CD14-positive monocyte (primary cell): ENCODE measurements around the gene MACROH2A1. TPM values are rescaled to one million over a fixed set of nuclear protein-coding genes. Genes with fewer than 3 reads are reported as not detected.

ENCODE experiments used
- DNase-seq, 3 donors: peaks; one replicate each; pipeline ENCODE4 v3.0.0-alpha.2; 2011 to 2022
- H2AFZ ChIP-seq: 2 replicates; pipeline ENCODE4 v1.6.0; 2012; ENCODE audit warnings: mild to moderate bottlenecking, low read depth, low read length, inconsistent platforms; ENCODE audit not compliant: insufficient read depth, poor library complexity, severe bottlenecking
- H3K27ac ChIP-seq, 2 donors: 1 replicate in 1 of 2; 2 replicates in 1 of 2; pipeline ENCODE4 v1.5.1; 2012 to 2013; ENCODE audit warnings: low read length in 2 of 2, control low read depth in 1 of 2, inconsistent platforms in 1 of 2, low read depth in 1 of 2, mild to moderate bottlenecking in 1 of 2
- H3K27me3 ChIP-seq, 2 donors: one replicate each; pipeline versions ENCODE4 v1.6.0 to v1.6.1; 2011 to 2013; ENCODE audit warnings: low read length in 2 of 2; ENCODE audit not compliant: control insufficient read depth in 2 of 2, insufficient read depth in 2 of 2
- H3K36me3 ChIP-seq, 2 donors: replicated peaks in 1 of 2; 1 replicate in 1 of 2; 2 replicates in 1 of 2; pipeline versions ENCODE4 v1.5.1 to v1.6.1; 2012 to 2013; ENCODE audit warnings: low read length in 2 of 2, control low read depth in 1 of 2, inconsistent platforms in 1 of 2, mild to moderate bottlenecking in 1 of 2; ENCODE audit not compliant: insufficient read depth in 2 of 2, control insufficient read depth in 1 of 2
- H3K4me1 ChIP-seq, 2 donors: 1 replicate in 1 of 2; 2 replicates in 1 of 2; pipeline versions ENCODE4 v1.5.1 to v1.6.1; 2012 to 2013; ENCODE audit warnings: low read length in 2 of 2, control low read depth in 1 of 2, inconsistent platforms in 1 of 2, mild to moderate bottlenecking in 1 of 2, moderate library complexity in 1 of 2; ENCODE audit not compliant: insufficient read depth in 2 of 2, control insufficient read depth in 1 of 2
- H3K4me2 ChIP-seq: replicated peaks from 2 replicates; pipeline ENCODE3; 2012; ENCODE audit warnings: low read length, moderate library complexity, mild to moderate bottlenecking; ENCODE audit not compliant: poor library complexity, severe bottlenecking; ENCODE audit errors: extremely low read depth
- H3K4me3 ChIP-seq, 3 experiments: fragments of 200-600 bp in 1 of 3; sonication (generic) in 1 of 3; replicated peaks in 1 of 3; 1 replicate in 2 of 3; 2 replicates in 1 of 3; pipeline ENCODE4 v1.5.1; 2011 to 2013; ENCODE audit warnings: low read length in 3 of 3, mild to moderate bottlenecking in 3 of 3, control low read depth in 2 of 3, low read depth in 2 of 3, inconsistent platforms in 1 of 3, moderate library complexity in 1 of 3
- H3K79me2 ChIP-seq: 2 replicates; pipeline ENCODE4 v1.6.0; 2012; ENCODE audit warnings: mild to moderate bottlenecking, control low read depth, inconsistent platforms, low read length, moderate library complexity; ENCODE audit not compliant: insufficient read depth
- H3K9ac ChIP-seq: 2 replicates; pipeline ENCODE4 v1.6.0; 2017; ENCODE audit warnings: low read length, mild to moderate bottlenecking; ENCODE audit not compliant: insufficient read depth, poor library complexity, severe bottlenecking
- H3K9me3 ChIP-seq, 2 donors: replicated peaks in 1 of 2; 1 replicate in 1 of 2; 2 replicates in 1 of 2; pipeline versions ENCODE4 v1.5.1 to v1.6.1; 2012 to 2013; ENCODE audit warnings: low read length in 2 of 2, control low read depth in 1 of 2; ENCODE audit not compliant: control insufficient read depth in 1 of 2, insufficient read depth in 1 of 2
- H4K20me1 ChIP-seq: 2 replicates; pipeline ENCODE4 v1.6.0; 2012; ENCODE audit warnings: mild to moderate bottlenecking, low read length, control low read depth, moderate library complexity; ENCODE audit not compliant: insufficient read depth
- H3K27ac Mint-ChIP-seq, 7 donors: one replicate each; pipeline ENCODE4 v1.8.0; 2020; ENCODE audit warnings: mild to moderate bottlenecking in 7 of 7, mixed read lengths in 7 of 7, moderate library complexity in 6 of 7, inconsistent platforms in 2 of 7
- H3K27me3 Mint-ChIP-seq, 3 donors: one replicate each; pipeline ENCODE4 v1.8.0; 2021 to 2022; ENCODE audit warnings: low read depth in 3 of 3, mild to moderate bottlenecking in 3 of 3, mixed read lengths in 3 of 3, moderate library complexity in 3 of 3, inconsistent platforms in 1 of 3
- H3K36me3 Mint-ChIP-seq, 2 donors: one replicate each; pipeline ENCODE4 v1.8.0; 2020; ENCODE audit warnings: mixed read lengths in 2 of 2, inconsistent platforms in 1 of 2, mild to moderate bottlenecking in 1 of 2
- H3K4me1 Mint-ChIP-seq: one replicate; pipeline ENCODE4 v1.8.0; 2020; ENCODE audit warnings: mild to moderate bottlenecking, mixed read lengths
- H3K4me3 Mint-ChIP-seq, 2 donors: one replicate each; pipeline ENCODE4 v1.8.0; 2020; ENCODE audit warnings: mild to moderate bottlenecking in 2 of 2, mixed read lengths in 2 of 2, moderate library complexity in 1 of 2
- H3K9me3 Mint-ChIP-seq, 7 donors: one replicate each; pipeline ENCODE4 v1.8.0; 2020 to 2022; ENCODE audit warnings: mixed read lengths in 7 of 7, mild to moderate bottlenecking in 6 of 7, moderate library complexity in 6 of 7, inconsistent platforms in 2 of 7
- CTCF ChIP-seq: fragments of 200-600 bp; IDR thresholded peaks from one replicate; pipeline ENCODE4 v1.8.0; 2022; ENCODE audit warnings: antibody characterized with exemption, mild to moderate bottlenecking
- WGBS: methylation state at CpG from one replicate; pipeline ENCODE4 v1.1.5; 2013; ENCODE audit warnings: missing lambda C conversion rate; ENCODE audit not compliant: insufficient coverage; 5-methylcytosine and 5-hydroxymethylcytosine counted together
- intact Hi-C, 2 donors: fragments of 100-400 bp; cut with micrococcal nuclease; formaldehyde crosslinking; loops; one replicate each; pipeline versions ENCODE4 v1.15.0 to v1.15.1; 2023
- polyA plus RNA-seq, 3 donors: library from polyadenylated mRNA; depleted of rRNA in 1 of 3; unstranded in 2 of 3; stranded (reverse) in 1 of 3; fragments of 300-500 nt in 2 of 3; fragments of >200 nt in 1 of 3; fragmentation: Illumina TruSeq in 2 of 3; gene quantifications; 1 replicate in 2 of 3; 2 replicates in 1 of 3; pipeline ENCODE4 v1.2.3, GENCODE V29; 2012 to 2021

The MACROH2A1 gene
- polyA plus RNA-seq, 3 donors: 352 to 443 (median 440) TPM

GRCh38 chr5:135405082-135405481 is 6.1 kb upstream of the MACROH2A1 start:
- no peaks in the 10 kb centered on the region for H4K20me1 ChIP-seq
- H3K27ac ChIP-seq: no peak overlapping the region
- peaks cover 10% of the 10 kb centered on the region for H3K4me1 Mint-ChIP-seq
- no peak overlapping the region for H2AFZ ChIP-seq
- no peaks in the 10 kb centered on the region for H3K27me3 ChIP-seq
- no peak overlapping the region for H3K4me2 ChIP-seq
- H3K4me1 ChIP-seq: peaks cover 8% of the 10 kb centered on the region in 2 donors
- intact Hi-C loops: no loop called here
- TF ChIP-seq CTCF: no peak
- DNase-seq: no peak
- peaks cover 0 to 10% (median 5%) of the 10 kb centered on the region in 7 donors for H3K9me3 Mint-ChIP-seq
- H3K79me2 ChIP-seq: peaks cover 13% of the 10 kb centered on the region
- no peak overlapping the region for H3K27ac Mint-ChIP-seq
- WGBS: no CpG with 5 or more reads among the region's 2 CpGs
- no peak overlapping the region for H3K4me3 Mint-ChIP-seq
- H3K27me3 Mint-ChIP-seq: no peaks in the 10 kb centered on the region
- no peaks in the 10 kb centered on the region for H3K36me3 ChIP-seq
- no peak overlapping the region for H3K9ac ChIP-seq
- H3K36me3 Mint-ChIP-seq: peaks cover 0 to 3% of the 10 kb centered on the region in 2 donors
- no peak overlapping the region for H3K4me3 ChIP-seq
- no peaks in the 10 kb centered on the region for H3K9me3 ChIP-seq

GRCh38 chr5:135402031-135402430 is 3.0 kb upstream of the MACROH2A1 start:
- no peaks in the 10 kb centered on the region for H3K27me3 ChIP-seq
- H3K4me2 ChIP-seq: no peak overlapping the region
- peaks cover 43% of the 10 kb centered on the region for H3K79me2 ChIP-seq
- H3K36me3 ChIP-seq: no peaks in the 10 kb centered on the region
- H3K4me3 ChIP-seq: no peak overlapping the region
- no peak for TF ChIP-seq CTCF
- no peaks in the 10 kb centered on the region for H3K9me3 ChIP-seq
- Mint-ChIP-seq H3K27me3 (no peaks in the 10 kb centered on the region), H3K4me1 (peaks cover 28% of the 10 kb centered on the region), H3K36me3 (peaks cover 5 to 10% of the 10 kb centered on the region in 2 donors), H3K4me3 (no peak overlapping the region), H3K9me3 (peaks cover 0 to 10% (median 5%) of the 10 kb centered on the region in 7 donors), H3K27ac (no peak overlapping the region)
- H3K4me1 ChIP-seq: peaks cover 28 to 29% of the 10 kb centered on the region in 2 donors
- no CpG with 5 or more reads among the region's 2 CpGs for WGBS
- no peak overlapping the region for H2AFZ ChIP-seq
- peaks cover 11% of the 10 kb centered on the region for H4K20me1 ChIP-seq
- H3K9ac ChIP-seq: no peak overlapping the region
- intact Hi-C loops: no loop called here
- DNase-seq: no peak
- H3K27ac ChIP-seq: no peak overlapping the region
